LNCAP (cell line): ENCODE results near the gene RAD54L.

Source experiments
- TF ChIP-seq, protein P1 (sequence below): fragments of 450-650 bp; IDR thresholded peaks from 2 replicates; pipeline ENCODE4 v1.5.1; 2017; ENCODE audit warnings: mild to moderate bottlenecking

Gene RAD54L

DNA sequence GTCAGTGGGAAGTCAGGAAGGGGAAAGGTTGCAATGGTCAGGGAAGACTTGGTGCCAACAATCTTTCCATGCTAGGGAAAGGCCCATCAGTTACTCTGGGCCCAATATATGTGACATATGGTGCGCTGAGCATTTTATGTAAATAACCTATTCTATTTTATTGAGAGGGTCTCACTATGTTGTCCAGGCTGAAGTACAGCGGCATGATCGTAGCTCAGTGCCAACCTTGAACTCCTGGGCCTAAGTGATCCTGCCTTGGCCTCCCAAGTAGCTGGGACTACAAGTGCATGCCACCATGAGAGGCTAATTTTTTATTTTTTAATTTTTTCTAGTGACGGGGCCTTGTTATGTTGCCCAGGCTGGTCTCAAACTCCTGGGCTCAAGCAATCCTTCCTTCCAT, 62.8 kb downstream of the RAD54L start:
- TF ChIP-seq, protein P1, sequence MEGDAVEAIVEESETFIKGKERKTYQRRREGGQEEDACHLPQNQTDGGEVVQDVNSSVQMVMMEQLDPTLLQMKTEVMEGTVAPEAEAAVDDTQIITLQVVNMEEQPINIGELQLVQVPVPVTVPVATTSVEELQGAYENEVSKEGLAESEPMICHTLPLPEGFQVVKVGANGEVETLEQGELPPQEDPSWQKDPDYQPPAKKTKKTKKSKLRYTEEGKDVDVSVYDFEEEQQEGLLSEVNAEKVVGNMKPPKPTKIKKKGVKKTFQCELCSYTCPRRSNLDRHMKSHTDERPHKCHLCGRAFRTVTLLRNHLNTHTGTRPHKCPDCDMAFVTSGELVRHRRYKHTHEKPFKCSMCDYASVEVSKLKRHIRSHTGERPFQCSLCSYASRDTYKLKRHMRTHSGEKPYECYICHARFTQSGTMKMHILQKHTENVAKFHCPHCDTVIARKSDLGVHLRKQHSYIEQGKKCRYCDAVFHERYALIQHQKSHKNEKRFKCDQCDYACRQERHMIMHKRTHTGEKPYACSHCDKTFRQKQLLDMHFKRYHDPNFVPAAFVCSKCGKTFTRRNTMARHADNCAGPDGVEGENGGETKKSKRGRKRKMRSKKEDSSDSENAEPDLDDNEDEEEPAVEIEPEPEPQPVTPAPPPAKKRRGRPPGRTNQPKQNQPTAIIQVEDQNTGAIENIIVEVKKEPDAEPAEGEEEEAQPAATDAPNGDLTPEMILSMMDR: no peak

DNA sequence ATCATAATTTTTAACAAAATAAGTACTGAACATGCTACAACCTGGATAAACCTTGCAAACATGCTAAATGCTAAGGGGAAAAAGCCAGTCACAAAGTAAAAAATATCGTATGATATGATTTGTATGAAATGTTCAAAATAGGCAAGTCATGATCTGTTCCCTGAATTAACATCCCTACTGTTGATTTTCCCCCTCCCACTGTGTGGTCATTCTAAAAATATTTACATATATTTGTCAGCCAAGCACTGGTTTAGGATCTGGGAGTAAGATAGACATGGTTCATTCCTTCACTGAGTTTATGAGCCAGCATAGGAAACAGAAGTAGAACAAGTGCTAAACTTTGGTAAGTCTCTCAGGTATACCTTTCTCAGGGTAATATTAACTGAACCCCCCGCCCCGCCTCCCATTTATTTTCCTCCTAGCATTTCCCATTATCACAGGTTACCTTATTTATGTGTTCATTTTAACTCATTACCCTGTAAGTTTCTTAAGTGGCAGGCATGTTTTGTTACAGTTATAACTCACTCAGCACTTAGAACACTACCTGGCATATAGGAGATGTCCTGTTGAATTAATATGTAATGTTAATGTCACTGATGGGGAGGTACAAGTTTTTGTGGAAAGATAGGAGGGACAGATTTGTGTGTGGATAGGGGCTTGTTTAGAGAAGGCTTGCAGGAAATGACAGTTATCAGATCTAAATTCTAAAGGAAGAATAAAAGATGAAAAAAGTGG, 68.3 kb downstream of the RAD54L start:
- TF ChIP-seq, protein P1: no peak

DNA sequence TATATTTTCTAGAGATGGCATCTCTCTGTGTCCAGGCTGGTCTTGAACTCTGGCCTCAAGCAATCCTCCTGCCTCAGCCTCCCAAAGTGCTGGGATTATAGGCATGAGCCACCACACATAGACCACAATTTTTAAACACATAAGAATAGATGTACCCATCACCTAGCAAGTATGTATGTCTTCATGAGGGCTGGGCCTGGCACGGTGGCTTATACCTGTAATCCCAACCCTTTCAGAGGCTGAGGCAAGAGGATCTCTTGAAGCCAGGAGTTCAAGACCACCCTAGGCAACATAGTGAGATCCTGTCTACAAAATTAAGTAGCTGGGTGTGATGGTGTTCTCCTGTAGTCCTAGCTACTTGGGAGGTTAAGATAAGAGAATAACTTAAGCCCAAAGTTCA, 69.8 kb downstream of the RAD54L start:
- TF ChIP-seq, protein P1: no peak
